ENCODE data around the gene DLGAP1. TPM values are rescaled to one million over a fixed set of nuclear protein-coding genes. Genes with fewer than 3 reads are reported as not detected.

DLGAP1 gene
- total and polyA plus RNA-seq, 3 experiments from 2014 or later: 0.07 to 0.46 TPM; not detected in 1

DNA sequence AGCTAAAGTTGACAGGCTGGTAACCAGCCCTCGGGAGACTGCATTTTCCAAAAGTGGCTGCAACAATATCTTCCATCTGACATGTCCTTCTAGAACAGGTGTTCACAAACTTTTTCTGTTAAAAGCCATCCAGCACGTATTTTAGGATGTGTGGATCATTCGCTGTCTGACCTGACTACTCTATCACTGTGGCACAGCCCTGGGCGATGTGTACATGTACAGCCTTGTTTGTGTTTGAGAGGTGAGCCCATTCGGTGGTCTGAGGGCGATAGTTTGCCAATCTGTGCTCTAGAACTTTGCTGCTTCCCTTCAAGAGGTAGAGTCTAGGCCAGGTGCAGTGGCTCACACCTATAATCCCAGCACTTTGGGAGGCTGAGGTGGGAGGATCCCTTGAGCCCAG is 839.0 kb downstream of the DLGAP1 start:
- Mint-ChIP-seq H3K27ac (peak overlapping the region in 1 of 8 donors; percentile 41), H3K27me3 (peaks cover 0 to 1% of the 10 kb centered on the region in 2 donors), H3K36me3 (no peaks in the 10 kb centered on the region), H3K4me1 (no peaks in the 10 kb centered on the region), H3K9me3 (no peaks in the 10 kb centered on the region), H3K4me3 (no peak overlapping the region)
- Histone ChIP-seq H3K36me3 (ENCODE audit: insufficient read depth, low read length) (no peaks in the 10 kb centered on the region), H3K27ac (ENCODE audit: low read depth, low read length) (peak overlapping the region; percentile 26), H3K4me1 (ENCODE audit: insufficient read depth, low read length) (no peaks in the 10 kb centered on the region), H3K9me3 (ENCODE audit: low read length) (no peaks in the 10 kb centered on the region), H3K4me3 (ENCODE audit: low read length) (no peak overlapping the region), H3K27me3 (ENCODE audit: insufficient read depth, low read length, poor library complexity, severe bottlenecking) (no peaks in the 10 kb centered on the region)
- DNase-seq: no peak
- CTCF ChIA-PET: interaction anchor here (2.2 kb wide), 1 partner anchor 50 kb away, joined by 8 read pairs; no protein-coding TSS in a partner anchor
- POLR2A ChIA-PET: no interaction called here

DNA sequence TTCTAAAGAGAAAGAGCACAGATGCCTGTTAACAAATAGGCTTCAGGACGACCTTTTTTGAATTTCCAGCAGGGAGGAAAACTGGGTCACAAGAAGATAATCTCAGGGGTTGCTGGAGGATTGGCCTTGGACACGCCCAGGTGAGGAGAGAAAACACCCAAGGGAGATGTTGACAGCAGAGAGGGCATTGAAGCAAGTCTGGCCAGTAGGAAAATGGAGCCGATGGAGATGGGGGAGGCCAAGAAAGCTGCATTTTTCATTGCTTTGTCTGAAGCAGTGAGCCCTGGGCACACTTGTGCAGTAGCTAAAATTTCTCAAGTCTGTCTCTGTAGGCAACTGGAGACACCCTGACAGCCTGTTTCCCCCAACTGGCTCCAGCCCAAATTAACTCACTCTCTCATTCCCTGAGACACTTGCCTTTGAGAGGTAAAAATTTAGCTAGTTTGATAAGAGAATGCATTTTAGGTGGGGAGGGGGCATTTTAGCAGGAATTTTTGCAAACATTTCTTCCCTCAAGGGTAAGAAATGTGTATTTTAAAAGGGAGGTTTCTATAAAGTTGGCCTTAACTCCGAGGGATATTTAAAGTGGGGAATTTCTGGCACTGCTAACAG is 839.6 kb downstream of the DLGAP1 start:
- POLR2A ChIA-PET: no interaction called here

DNA sequence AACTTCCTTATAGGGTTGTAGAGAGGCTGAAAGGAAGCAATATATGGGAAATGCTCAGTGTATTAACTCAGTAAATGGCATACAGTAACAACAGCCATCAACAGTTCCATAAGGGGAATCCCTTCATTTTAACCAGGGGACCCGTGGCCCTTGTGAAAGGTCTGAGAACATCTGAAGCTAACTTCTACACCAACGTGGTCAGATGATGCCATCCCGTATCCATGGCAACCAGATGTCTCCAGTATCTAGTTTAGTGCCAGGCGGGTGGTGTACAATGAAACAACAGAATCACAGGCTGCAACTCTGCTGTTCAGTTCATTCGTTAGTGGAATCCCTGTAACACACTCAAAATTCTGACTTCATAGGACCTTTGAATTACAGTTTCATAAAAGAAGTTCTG is 842.8 kb downstream of the DLGAP1 start:
- CTCF ChIA-PET: interaction anchor here (1.5 kb wide), 1 partner anchor 53 kb away, joined by 4 read pairs; no protein-coding TSS in a partner anchor

More for the DNA sequence above, 839.6 kb downstream of the DLGAP1 start:
- Histone ChIP-seq H3K4me3 (ENCODE audit: low read length) (no peak overlapping the region), H3K36me3 (ENCODE audit: insufficient read depth, low read length) (no peaks in the 10 kb centered on the region), H3K27me3 (ENCODE audit: insufficient read depth, low read length, poor library complexity, severe bottlenecking) (no peaks in the 10 kb centered on the region), H3K27ac (ENCODE audit: low read depth, low read length) (peak overlapping the region; percentile 26), H3K4me1 (ENCODE audit: insufficient read depth, low read length) (no peaks in the 10 kb centered on the region), H3K9me3 (ENCODE audit: low read length) (no peaks in the 10 kb centered on the region)
- no peak for DNase-seq
- H3K36me3 Mint-ChIP-seq: no peaks in the 10 kb centered on the region
- H3K9me3 Mint-ChIP-seq: no peaks in the 10 kb centered on the region
- peaks cover 0 to under 1% (median under 1%) of the 10 kb centered on the region in 3 donors for H3K4me1 Mint-ChIP-seq
- peak overlapping the region in 1 of 8 donors; percentile 14 for H3K27ac Mint-ChIP-seq
- CTCF ChIA-PET: no interaction called here
- peaks cover 0 to 1% of the 10 kb centered on the region in 2 donors for H3K27me3 Mint-ChIP-seq
- H3K4me3 Mint-ChIP-seq: no peak overlapping the region

GRCh38 chr18:3611313-3612090 is 843.6 kb downstream of the DLGAP1 start:
- no peaks in the 10 kb centered on the region for H3K27me3 Mint-ChIP-seq
- no peak for DNase-seq
- no peak overlapping the region for H3K4me3 Mint-ChIP-seq
- no peaks in the 10 kb centered on the region for H3K36me3 ChIP-seq (ENCODE audit: insufficient read depth, low read length)
- no peaks in the 10 kb centered on the region for H3K9me3 Mint-ChIP-seq
- peaks cover 9% of the 10 kb centered on the region for H3K4me1 ChIP-seq (ENCODE audit: insufficient read depth, low read length)
- ChIA-PET POLR2A (no interaction called here), CTCF (interaction anchor here (1.5 kb wide), 1 partner anchor 54 kb away, joined by 4 read pairs; no protein-coding TSS in a partner anchor)
- H3K9me3 ChIP-seq (ENCODE audit: low read length): no peaks in the 10 kb centered on the region
- H3K4me3 ChIP-seq (ENCODE audit: low read length): no peak overlapping the region
- no peaks in the 10 kb centered on the region for H3K36me3 Mint-ChIP-seq
- H3K27ac ChIP-seq (ENCODE audit: low read depth, low read length): no peak overlapping the region
- peaks cover 15 to 18% (median 15%) of the 10 kb centered on the region in 3 donors for H3K4me1 Mint-ChIP-seq
- H3K27ac Mint-ChIP-seq: peak overlapping the region in 2 of 8 donors; percentile 13 to 51
- H3K27me3 ChIP-seq (ENCODE audit: insufficient read depth, low read length, poor library complexity, severe bottlenecking): no peaks in the 10 kb centered on the region

More for the DNA sequence above, 842.8 kb downstream of the DLGAP1 start:
- H3K27me3 ChIP-seq (ENCODE audit: insufficient read depth, low read length, poor library complexity, severe bottlenecking): no peaks in the 10 kb centered on the region
- H3K36me3 ChIP-seq (ENCODE audit: insufficient read depth, low read length): no peaks in the 10 kb centered on the region
- peaks cover 1% of the 10 kb centered on the region for H3K4me1 ChIP-seq (ENCODE audit: insufficient read depth, low read length)
- POLR2A ChIA-PET: no interaction called here
- no peaks in the 10 kb centered on the region for H3K9me3 ChIP-seq (ENCODE audit: low read length)
- no peak overlapping the region for H3K4me3 ChIP-seq (ENCODE audit: low read length)
- H3K4me1 Mint-ChIP-seq: peaks cover 12 to 15% (median 12%) of the 10 kb centered on the region in 3 donors
- DNase-seq: no peak
- H3K27ac ChIP-seq (ENCODE audit: low read depth, low read length): no peak overlapping the region
- no peaks in the 10 kb centered on the region for H3K27me3 Mint-ChIP-seq
- no peak overlapping the region for H3K4me3 Mint-ChIP-seq
- no peak overlapping the region for H3K27ac Mint-ChIP-seq
- H3K9me3 Mint-ChIP-seq: no peaks in the 10 kb centered on the region
- no peaks in the 10 kb centered on the region for H3K36me3 Mint-ChIP-seq

- Mint-ChIP-seq H3K27ac (no peak overlapping the region), H3K27me3 (no peaks in the 10 kb centered on the region), H3K4me1 (peaks cover 15 to 18% (median 15%) of the 10 kb centered on the region in 3 donors), H3K36me3 (no peaks in the 10 kb centered on the region), H3K9me3 (no peaks in the 10 kb centered on the region), H3K4me3 (no peak overlapping the region)
- CTCF ChIA-PET: no interaction called here
- POLR2A ChIA-PET: interaction anchor here (0.5 to 0.6 kb wide), 2 partner anchors 32 to 149 kb away, joined by 4 to 9 read pairs; no protein-coding TSS in a partner anchor
- DNase-seq: no peak
- Histone ChIP-seq H3K4me3 (ENCODE audit: low read length) (no peak overlapping the region), H3K36me3 (ENCODE audit: insufficient read depth, low read length) (no peaks in the 10 kb centered on the region), H3K27ac (ENCODE audit: low read depth, low read length) (no peak overlapping the region), H3K9me3 (ENCODE audit: low read length) (no peaks in the 10 kb centered on the region), H3K4me1 (ENCODE audit: insufficient read depth, low read length) (peaks cover 13% of the 10 kb centered on the region), H3K27me3 (ENCODE audit: insufficient read depth, low read length, poor library complexity, severe bottlenecking) (no peaks in the 10 kb centered on the region)
These were observed 844.3 kb downstream of the DLGAP1 start for GRCh38 chr18:3610813-3611212.

DNA sequence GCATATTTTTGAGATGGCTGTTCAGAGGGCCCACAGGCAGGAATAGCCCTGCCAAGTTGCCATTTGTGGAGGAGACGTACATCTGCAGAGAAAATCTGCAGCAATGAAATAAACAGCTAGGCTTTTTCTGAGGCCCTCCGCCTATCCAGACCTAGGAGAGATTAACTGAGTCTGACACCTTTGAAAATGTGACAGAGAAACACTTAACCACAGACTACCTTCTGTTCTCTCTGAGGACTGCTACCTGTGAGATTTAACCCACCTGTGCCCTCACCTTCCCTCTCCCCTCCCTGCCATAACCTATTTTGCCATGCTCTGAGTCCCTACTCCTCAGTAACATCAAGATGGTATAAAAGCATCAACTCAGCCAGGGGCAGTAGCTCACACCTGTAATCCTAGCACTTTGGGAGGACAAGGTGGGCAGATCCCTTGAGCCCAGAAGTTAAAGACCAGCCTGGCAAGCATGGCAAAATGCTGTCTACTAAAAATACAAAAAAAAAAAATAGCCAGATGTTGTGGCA is 844.9 kb downstream of the DLGAP1 start:
- Histone ChIP-seq H3K27me3 (ENCODE audit: insufficient read depth, low read length, poor library complexity, severe bottlenecking) (no peaks in the 10 kb centered on the region), H3K4me3 (ENCODE audit: low read length) (no peak overlapping the region), H3K9me3 (ENCODE audit: low read length) (no peaks in the 10 kb centered on the region), H3K27ac (ENCODE audit: low read depth, low read length) (no peak overlapping the region), H3K36me3 (ENCODE audit: insufficient read depth, low read length) (no peaks in the 10 kb centered on the region), H3K4me1 (ENCODE audit: insufficient read depth, low read length) (peaks cover 18% of the 10 kb centered on the region)
- Mint-ChIP-seq H3K4me1 (peaks cover 15 to 18% (median 15%) of the 10 kb centered on the region in 3 donors), H3K36me3 (no peaks in the 10 kb centered on the region), H3K4me3 (peak overlapping the region in 3 of 7 donors; percentile 15 to 51 (median 41)), H3K9me3 (no peaks in the 10 kb centered on the region), H3K27me3 (no peaks in the 10 kb centered on the region), H3K27ac (peak overlapping the region in 6 of 8 donors; percentile 4 to 77 (median 44))
- no peak for DNase-seq
- POLR2A ChIA-PET: interaction anchor here (0.5 to 0.6 kb wide), 2 partner anchors 33 to 149 kb away, joined by 4 to 9 read pairs; no protein-coding TSS in a partner anchor
- CTCF ChIA-PET: no interaction called here

- Mint-ChIP-seq H3K27ac (peak overlapping the region in 1 of 8 donors; percentile 84), H3K4me1 (peaks cover 15 to 18% (median 15%) of the 10 kb centered on the region in 3 donors), H3K27me3 (no peaks in the 10 kb centered on the region), H3K36me3 (no peaks in the 10 kb centered on the region), H3K9me3 (no peaks in the 10 kb centered on the region), H3K4me3 (no peak overlapping the region)
- no peaks in the 10 kb centered on the region for H3K36me3 ChIP-seq (ENCODE audit: insufficient read depth, low read length)
- no peaks in the 10 kb centered on the region for H3K9me3 ChIP-seq (ENCODE audit: low read length)
- H3K4me1 ChIP-seq (ENCODE audit: insufficient read depth, low read length): peaks cover 34% of the 10 kb centered on the region
- CTCF ChIA-PET: interaction anchor here (1.0 to 1.4 kb wide), 3 partner anchors 13 to 56 kb away, joined by 3 to 6 read pairs (median 3); no protein-coding TSS in a partner anchor
- POLR2A ChIA-PET: interaction anchor here (4.5 kb wide), 1 partner anchor 14 kb away, joined by 56 read pairs; no protein-coding TSS in a partner anchor
- DNase-seq: no peak
- no peaks in the 10 kb centered on the region for H3K27me3 ChIP-seq (ENCODE audit: insufficient read depth, low read length, poor library complexity, severe bottlenecking)
- H3K4me3 ChIP-seq (ENCODE audit: low read length): no peak overlapping the region
- H3K27ac ChIP-seq (ENCODE audit: low read depth, low read length): peak overlapping the region; percentile 94
These were observed 846.6 kb downstream of the DLGAP1 start for GRCh38 chr18:3608488-3608887.

Measured in CD8-positive, alpha-beta memory T cell (primary cell).